OCI-LY3 (cell line): ENCODE results near the gene UTY.

ENCODE experiments used
- CTCF ChIP-seq: fragments of 200-600, 300-600 bp; sonication (generic); IDR thresholded peaks from 2 replicates; pipeline ENCODE4 v1.5.1; 2014; ENCODE audit warnings: antibody characterized with exemption, low read length, low read depth
- EZH2phosphoT487 ChIP-seq: fragments of 200-600 bp; shearing (Covaris generic); IDR thresholded peaks from 2 replicates; pipeline ENCODE4 v1.6.1; 2018; ENCODE audit warnings: antibody characterized with exemption, mixed run types, low read depth

- TF ChIP-seq CTCF (no peak), EZH2phosphoT487 (no peak)
Observed at GRCh38 chrY:13307959-13308358, 171.9 kb downstream of the UTY start.
